ENCODE measurements around the gene FAM3A. TPM values are rescaled to one million over a fixed set of nuclear protein-coding genes. Genes with fewer than 3 reads are reported as not detected.

The FAM3A gene
- polyA plus RNA-seq, 5 donors: 24.9 to 49.3 (median 35.7) TPM

GRCh38 chrX:154463611-154464220 lies 52.3 kb downstream of the FAM3A start:
- DNase-seq: no peak

GRCh38 chrX:154462396-154462795 lies 53.6 kb downstream of the FAM3A start:
- no peak for DNase-seq

GRCh38 chrX:154460326-154460725 lies 55.7 kb downstream of the FAM3A start:
- no peak for DNase-seq

- no peak for DNase-seq
Measured at GRCh38 chrX:154459832-154460231, 56.2 kb downstream of the FAM3A start.

DNA sequence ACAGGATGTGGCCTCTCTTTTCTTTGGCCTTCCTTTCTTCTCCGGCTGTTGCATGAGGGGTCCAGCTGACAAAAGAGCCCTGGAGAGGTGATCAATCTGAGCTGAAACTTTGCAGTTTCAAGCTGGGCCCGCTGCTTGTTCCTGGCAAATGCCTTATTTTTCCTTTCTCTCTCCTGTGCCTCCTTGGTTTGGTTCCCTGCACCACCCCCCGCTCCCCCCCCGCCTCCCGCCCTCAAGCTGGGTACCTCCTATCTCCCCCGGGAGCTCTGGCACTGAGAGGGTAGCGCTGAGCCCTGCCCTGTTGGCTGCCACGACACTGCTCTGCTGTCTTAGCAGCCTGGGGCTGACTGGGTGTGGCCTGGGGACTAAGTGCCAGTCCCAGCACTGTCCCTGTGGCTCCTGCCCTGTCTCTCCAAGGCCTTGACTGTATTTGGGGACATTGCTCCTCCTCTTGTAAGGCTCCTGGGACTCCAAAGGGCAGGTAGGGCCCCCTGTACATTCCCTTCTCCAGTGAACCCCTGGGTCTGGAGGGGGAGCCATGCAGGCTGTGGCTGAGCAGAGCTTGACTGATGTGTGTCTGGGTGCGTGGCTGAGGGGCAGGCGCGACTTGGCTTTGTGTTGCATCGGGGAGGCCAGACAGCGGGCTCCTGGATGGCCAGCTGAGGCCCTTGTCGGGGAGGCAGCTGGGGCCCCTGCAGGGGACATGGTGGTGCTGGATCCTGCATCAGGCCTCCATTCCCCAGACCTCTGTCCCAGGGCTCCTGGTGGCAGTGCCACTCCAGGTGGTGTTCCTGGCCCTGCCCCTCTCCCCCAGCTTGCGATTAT lies 56.9 kb downstream of the FAM3A start:
- no peak for DNase-seq

GRCh38 chrX:154458116-154458953 lies 57.7 kb downstream of the FAM3A start, which contains the start of gene PLXNA3:
Gene PLXNA3, plus strand, starts transcription at chrX:154458281. Its CDS starts 1,903 bp downstream, at chrX:154460184.
- DNase-seq: peak in 1 of 2 donors; percentile 32

DNA sequence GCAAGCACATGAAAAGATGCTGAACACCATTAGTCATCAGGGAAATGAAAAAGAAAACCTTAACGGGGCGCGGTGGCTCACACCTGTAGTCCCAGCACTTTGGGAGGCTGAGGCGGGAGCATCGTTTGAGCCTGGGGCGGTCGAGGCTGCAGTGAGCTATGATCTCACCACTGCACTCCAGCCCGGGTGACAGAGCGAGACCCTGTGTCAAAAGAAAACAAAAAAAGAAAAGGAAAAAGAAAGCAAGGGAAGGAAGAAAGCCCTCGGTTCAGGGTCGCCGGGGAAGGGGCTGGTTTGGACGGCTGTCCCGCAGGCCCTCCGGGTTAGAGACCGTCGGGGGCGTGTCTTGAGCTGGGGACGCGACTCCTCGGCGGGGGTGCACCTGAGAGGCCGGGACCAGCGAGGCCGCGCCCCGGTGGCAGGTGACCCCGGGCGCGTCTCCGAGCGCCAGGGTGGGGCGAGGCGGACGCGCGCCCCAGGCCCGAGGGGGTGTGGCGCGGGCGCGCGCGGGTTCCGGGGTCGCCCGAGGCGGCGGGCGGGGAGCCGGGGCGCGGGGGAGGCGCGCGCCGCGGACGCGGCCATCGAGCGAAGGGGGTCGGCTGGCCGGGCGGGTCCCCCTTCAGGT lies 58.4 kb downstream of the FAM3A start:
- no peak for DNase-seq

Other genes starting within 250 kb of the FAM3A start
- gene TEX28, start 221.1 kb downstream of the FAM3A start, polyA plus RNA-seq (ENCODE audit: insufficient read depth in 1 of 5, insufficient read length in 5 of 5, low replicate concordance in 1 of 5): not detected
- under 1 TPM; 0.28 to 0.37 (median 0.30) TPM for gene TKTL1, start 220.4 kb downstream of the FAM3A start, polyA plus RNA-seq (ENCODE audit: insufficient read depth in 1 of 5, insufficient read length in 5 of 5, low replicate concordance in 1 of 5)
- gene FLNA, start 141.6 kb downstream of the FAM3A start, polyA plus RNA-seq (ENCODE audit: insufficient read depth in 1 of 5, insufficient read length in 5 of 5, low replicate concordance in 1 of 5): 100 to 1,000 TPM; 349 to 757 (median 422) TPM
- gene EMD, start 136.9 kb downstream of the FAM3A start, polyA plus RNA-seq (ENCODE audit: insufficient read depth in 1 of 5, insufficient read length in 5 of 5, low replicate concordance in 1 of 5): 10 to 100 TPM; 52.8 to 84.2 (median 63.9) TPM
- gene RPL10, start 117.9 kb downstream of the FAM3A start, polyA plus RNA-seq (ENCODE audit: insufficient read depth in 1 of 5, insufficient read length in 5 of 5, low replicate concordance in 1 of 5): 1,000 to 10,000 TPM; 4,389 to 5,989 (median 4,777) TPM
- gene DNASE1L1, start 107.0 kb downstream of the FAM3A start, polyA plus RNA-seq (ENCODE audit: insufficient read depth in 1 of 5, insufficient read length in 5 of 5, low replicate concordance in 1 of 5): 10 to 100 TPM in 4 of 5 donors, 1 to 10 TPM in 1; 9.3 to 12.4 (median 10.5) TPM
- 10 to 100 TPM; 31.1 to 44.8 (median 37.6) TPM for gene TAFAZZIN, start 104.7 kb downstream of the FAM3A start, polyA plus RNA-seq (ENCODE audit: insufficient read depth in 1 of 5, insufficient read length in 5 of 5, low replicate concordance in 1 of 5)
- 100 to 1,000 TPM in 2 of 5 donors, 10 to 100 TPM in 3; 79.5 to 109 (median 96.3) TPM for gene ATP6AP1, start 87.6 kb downstream of the FAM3A start, polyA plus RNA-seq (ENCODE audit: insufficient read depth in 1 of 5, insufficient read length in 5 of 5, low replicate concordance in 1 of 5)
- 100 to 1,000 TPM; 108 to 164 (median 142) TPM for gene GDI1, start 79.1 kb downstream of the FAM3A start, polyA plus RNA-seq (ENCODE audit: insufficient read depth in 1 of 5, insufficient read length in 5 of 5, low replicate concordance in 1 of 5)
- gene FAM50A, start 72.1 kb downstream of the FAM3A start, polyA plus RNA-seq (ENCODE audit: insufficient read depth in 1 of 5, insufficient read length in 5 of 5, low replicate concordance in 1 of 5): 10 to 100 TPM; 37.0 to 58.6 (median 48.1) TPM
- 10 to 100 TPM; 54.4 to 79.2 (median 63.2) TPM for gene PLXNA3, start 58.0 kb downstream of the FAM3A start, polyA plus RNA-seq (ENCODE audit: insufficient read depth in 1 of 5, insufficient read length in 5 of 5, low replicate concordance in 1 of 5)
- gene LAGE3, start 37.0 kb downstream of the FAM3A start, polyA plus RNA-seq (ENCODE audit: insufficient read depth in 1 of 5, insufficient read length in 5 of 5, low replicate concordance in 1 of 5): 10 to 100 TPM; 12.4 to 33.4 (median 17.1) TPM
- gene UBL4A, start 29.6 kb downstream of the FAM3A start, polyA plus RNA-seq (ENCODE audit: insufficient read depth in 1 of 5, insufficient read length in 5 of 5, low replicate concordance in 1 of 5): 10 to 100 TPM; 22.6 to 38.0 (median 28.8) TPM
- gene SLC10A3, start 25.6 kb downstream of the FAM3A start, polyA plus RNA-seq (ENCODE audit: insufficient read depth in 1 of 5, insufficient read length in 5 of 5, low replicate concordance in 1 of 5): 10 to 100 TPM; 13.6 to 24.7 (median 16.8) TPM
- 10 to 100 TPM; 30.3 to 49.3 (median 39.8) TPM for gene G6PD, start 30.6 kb upstream of the FAM3A start, polyA plus RNA-seq (ENCODE audit: insufficient read depth in 1 of 5, insufficient read length in 5 of 5, low replicate concordance in 1 of 5)
- gene IKBKG, start 31.4 kb upstream of the FAM3A start, polyA plus RNA-seq (ENCODE audit: insufficient read depth in 1 of 5, insufficient read length in 5 of 5, low replicate concordance in 1 of 5): 10 to 100 TPM; 14.0 to 18.5 (median 16.7) TPM
- gene CTAG1A, start 68.9 kb upstream of the FAM3A start, polyA plus RNA-seq (ENCODE audit: insufficient read depth in 1 of 5, insufficient read length in 5 of 5, low replicate concordance in 1 of 5): not detected
- gene CTAG1B, start 103.0 kb upstream of the FAM3A start, polyA plus RNA-seq (ENCODE audit: insufficient read depth in 1 of 5, insufficient read length in 5 of 5, low replicate concordance in 1 of 5): not detected
- gene CTAG2, start 137.3 kb upstream of the FAM3A start, polyA plus RNA-seq (ENCODE audit: insufficient read depth in 1 of 5, insufficient read length in 5 of 5, low replicate concordance in 1 of 5): not detected
- 1 to 10 TPM; 6.8 to 8.4 (median 8.3) TPM for gene GAB3, start 234.8 kb upstream of the FAM3A start, polyA plus RNA-seq (ENCODE audit: insufficient read depth in 1 of 5, insufficient read length in 5 of 5, low replicate concordance in 1 of 5)
- gene DKC1, start 246.6 kb upstream of the FAM3A start, polyA plus RNA-seq (ENCODE audit: insufficient read depth in 1 of 5, insufficient read length in 5 of 5, low replicate concordance in 1 of 5): 10 to 100 TPM; 53.5 to 67.6 (median 61.4) TPM

All from right lung (tissue), 5 donors.